MCF 10A (cell line): ENCODE data around the gene XXYLT1. TPM values are rescaled to one million over a fixed set of nuclear protein-coding genes. Genes with fewer than 3 reads are reported as not detected.

ENCODE experiments used
- BruUV-seq: library from RNA; stranded (reverse); fragments of 400-500 nt; replicated peaks from 2 replicates; lab custom pipeline; 2021; lab: Mats Ljungman, UMichigan
- CTCF ChIA-PET: fragments of 300-600 bp; sonication (Branson Sonifier 250); formaldehyde crosslinking; extraction: SDS; loops from one replicate; lab custom pipeline; 2021; ENCODE audit warnings: antibody characterized with exemption, inconsistent platforms; lab: Yijun Ruan, JAX
- POLR2A ChIA-PET: fragments of 300-600, 350-650 bp; sonication (Branson Sonifier 250); formaldehyde crosslinking; extraction: SDS; loops from one replicate; lab custom pipeline; 2020; ENCODE audit warnings: antibody characterized with exemption, inconsistent platforms; lab: Yijun Ruan, JAX
- DNase-seq: peaks from one replicate; pipeline ENCODE4 v3.0.0-alpha.2; 2018; ENCODE audit not compliant: unreplicated experiment
- H3K27ac Mint-ChIP-seq: one replicate; pipeline ENCODE4 v1.8.0; 2022; ENCODE audit warnings: mild to moderate bottlenecking, low read depth, mixed read lengths; ENCODE audit not compliant: unreplicated experiment
- H3K27me3 Mint-ChIP-seq: one replicate; pipeline ENCODE4 v1.8.0; 2022; ENCODE audit warnings: mixed read lengths; ENCODE audit not compliant: insufficient read depth, unreplicated experiment
- H3K36me3 Mint-ChIP-seq: one replicate; pipeline ENCODE4 v1.8.0; 2022; ENCODE audit warnings: mild to moderate bottlenecking, moderate library complexity, mixed read lengths; ENCODE audit not compliant: insufficient read depth, unreplicated experiment
- H3K4me1 Mint-ChIP-seq: one replicate; pipeline ENCODE4 v1.8.0; 2022; ENCODE audit warnings: mixed read lengths; ENCODE audit not compliant: insufficient read depth, unreplicated experiment
- H3K4me3 Mint-ChIP-seq: one replicate; pipeline ENCODE4 v1.8.0; 2022; ENCODE audit warnings: mild to moderate bottlenecking, moderate library complexity, mixed read lengths; ENCODE audit not compliant: unreplicated experiment
- H3K9me3 Mint-ChIP-seq: one replicate; pipeline ENCODE4 v1.8.0; 2022; ENCODE audit warnings: mixed read lengths; ENCODE audit not compliant: unreplicated experiment
- intact Hi-C: fragments of 100-400 bp; cut with micrococcal nuclease; formaldehyde crosslinking; loops from 2 replicates; pipeline ENCODE4 v1.14.1; 2022
- total RNA-seq: library from RNA; stranded (reverse); gene quantifications from 2 replicates; pipeline ENCODE4 v1.2.3, GENCODE V29; 2022
- TF ChIP-seq, protein P1 (sequence below): fragments of 200-600 bp; IDR thresholded peaks from one replicate; pipeline ENCODE4 v1.8.0; 2022; ENCODE audit warnings: antibody characterized with exemption, mild to moderate bottlenecking; ENCODE audit not compliant: unreplicated experiment

XXYLT1 gene
- total RNA-seq, 1 experiment from 2014 or later = 10.0 TPM

DNA sequence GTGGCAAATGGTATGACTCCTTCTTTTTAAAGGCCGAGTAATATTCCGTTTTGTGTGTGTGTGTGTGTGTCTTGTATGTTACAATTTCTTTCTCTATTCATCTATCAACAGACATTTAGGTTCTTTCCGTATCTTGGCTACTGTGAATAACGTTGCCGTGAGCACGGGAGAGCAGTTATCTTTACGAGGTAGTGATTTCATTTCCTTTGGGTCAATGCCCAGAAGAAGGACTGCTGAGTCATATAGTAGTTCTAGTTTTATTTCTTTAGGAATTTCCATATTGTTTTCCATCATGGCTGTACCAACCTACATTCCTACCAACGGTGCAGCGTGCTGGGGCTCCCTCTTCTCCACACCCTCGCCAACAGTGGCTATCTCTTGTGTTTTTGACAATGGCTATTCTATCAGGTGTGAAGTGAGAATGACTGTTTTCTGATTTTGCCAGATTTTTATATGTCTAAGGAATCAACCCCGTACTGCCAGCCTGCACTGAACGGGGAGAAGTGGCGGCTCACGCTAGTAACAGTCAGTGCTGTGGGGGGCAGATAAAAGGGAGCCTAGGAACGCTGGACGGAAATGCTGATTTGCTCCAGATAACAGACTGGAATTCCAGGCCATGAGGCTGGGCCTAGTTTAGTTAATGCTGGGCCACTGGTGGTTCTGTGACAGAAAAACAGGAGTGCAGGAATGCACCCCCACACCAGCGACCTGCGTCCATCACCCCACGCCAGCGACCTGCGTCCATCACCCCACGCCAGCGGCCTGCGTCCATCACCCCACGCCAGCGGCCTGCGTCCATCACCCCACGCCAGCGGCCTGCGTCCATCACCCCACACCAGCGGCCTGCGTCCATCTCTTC is 168.1 kb downstream of the XXYLT1 start:
- no TSS peak for BruUV-seq
- Mint-ChIP-seq H3K27ac (peak overlapping the region; percentile 93), H3K36me3 (peaks cover 11% of the 10 kb centered on the region), H3K4me3 (no peak overlapping the region), H3K4me1 (peaks cover 31% of the 10 kb centered on the region), H3K9me3 (no peaks in the 10 kb centered on the region), H3K27me3 (no peaks in the 10 kb centered on the region)
- CTCF ChIA-PET = no interaction called here
- TF ChIP-seq, protein P1, sequence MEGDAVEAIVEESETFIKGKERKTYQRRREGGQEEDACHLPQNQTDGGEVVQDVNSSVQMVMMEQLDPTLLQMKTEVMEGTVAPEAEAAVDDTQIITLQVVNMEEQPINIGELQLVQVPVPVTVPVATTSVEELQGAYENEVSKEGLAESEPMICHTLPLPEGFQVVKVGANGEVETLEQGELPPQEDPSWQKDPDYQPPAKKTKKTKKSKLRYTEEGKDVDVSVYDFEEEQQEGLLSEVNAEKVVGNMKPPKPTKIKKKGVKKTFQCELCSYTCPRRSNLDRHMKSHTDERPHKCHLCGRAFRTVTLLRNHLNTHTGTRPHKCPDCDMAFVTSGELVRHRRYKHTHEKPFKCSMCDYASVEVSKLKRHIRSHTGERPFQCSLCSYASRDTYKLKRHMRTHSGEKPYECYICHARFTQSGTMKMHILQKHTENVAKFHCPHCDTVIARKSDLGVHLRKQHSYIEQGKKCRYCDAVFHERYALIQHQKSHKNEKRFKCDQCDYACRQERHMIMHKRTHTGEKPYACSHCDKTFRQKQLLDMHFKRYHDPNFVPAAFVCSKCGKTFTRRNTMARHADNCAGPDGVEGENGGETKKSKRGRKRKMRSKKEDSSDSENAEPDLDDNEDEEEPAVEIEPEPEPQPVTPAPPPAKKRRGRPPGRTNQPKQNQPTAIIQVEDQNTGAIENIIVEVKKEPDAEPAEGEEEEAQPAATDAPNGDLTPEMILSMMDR = no peak
- intact Hi-C loops = loop anchor here (1.0 to 10.0 kb wide), 2 partner anchors 98 to 232 kb away; no protein-coding TSS in a partner anchor
- peak; percentile 93 for DNase-seq
- POLR2A ChIA-PET = no interaction called here

DNA sequence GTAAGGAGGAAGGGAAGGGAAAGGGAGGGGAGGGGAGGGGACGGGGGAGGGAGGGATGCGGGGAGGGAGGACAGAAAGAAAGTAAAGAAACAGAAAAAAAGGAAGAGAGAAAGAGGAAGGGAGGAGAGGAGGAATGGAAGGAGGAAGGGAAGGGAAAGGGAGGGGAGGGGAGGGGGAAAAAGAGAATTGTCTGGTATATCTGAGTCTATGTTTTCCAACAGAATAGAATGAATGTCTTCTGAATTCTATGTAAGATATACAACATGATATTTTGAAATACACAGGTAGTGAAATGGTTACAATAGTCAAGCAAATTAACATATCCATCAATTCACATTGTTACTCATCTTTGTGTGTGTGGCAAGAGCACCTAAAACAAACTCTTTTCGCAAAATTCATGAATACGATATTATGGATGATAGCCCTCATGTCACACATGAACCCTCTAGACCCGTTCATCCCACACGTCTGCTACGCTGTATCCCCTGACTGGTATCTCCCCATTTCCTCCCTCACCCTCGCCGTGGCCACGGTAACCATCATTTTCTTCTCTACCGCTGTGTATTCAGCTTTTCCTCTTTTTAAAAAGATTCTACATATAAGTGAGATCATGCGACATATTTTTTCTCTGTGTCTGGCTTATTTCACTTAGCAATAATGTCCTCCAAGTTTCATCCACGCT is 168.9 kb downstream of the XXYLT1 start:
- CTCF ChIA-PET = no interaction called here
- intact Hi-C loops = loop anchor here (1.0 to 10.0 kb wide), 2 partner anchors 97 to 231 kb away; no protein-coding TSS in a partner anchor
- H3K9me3 Mint-ChIP-seq = no peaks in the 10 kb centered on the region
- TF ChIP-seq, protein P1 = no peak
- no peak for DNase-seq
- H3K27me3 Mint-ChIP-seq = no peaks in the 10 kb centered on the region
- H3K36me3 Mint-ChIP-seq = peaks cover 13% of the 10 kb centered on the region
- H3K4me3 Mint-ChIP-seq = no peak overlapping the region
- no TSS peak for BruUV-seq
- peaks cover 38% of the 10 kb centered on the region for H3K4me1 Mint-ChIP-seq
- POLR2A ChIA-PET = no interaction called here
- H3K27ac Mint-ChIP-seq = peak overlapping the region; percentile 93

GRCh38 chr3:195101001-195101583 is 169.9 kb downstream of the XXYLT1 start:
- intact Hi-C loops = loop anchor here (10.0 kb wide), 1 partner anchor 96 kb away; no protein-coding TSS in a partner anchor
- H3K27ac Mint-ChIP-seq = peak overlapping the region; percentile 92
- TF ChIP-seq, protein P1 = no peak
- BruUV-seq = no TSS peak
- H3K4me1 Mint-ChIP-seq = peaks cover 34% of the 10 kb centered on the region
- H3K36me3 Mint-ChIP-seq = peaks cover 13% of the 10 kb centered on the region
- CTCF ChIA-PET = no interaction called here
- peak; percentile 77 for DNase-seq
- POLR2A ChIA-PET = interaction anchor here (0.6 to 1.2 kb wide), 2 partner anchors 230 to 420 kb away, joined by 3 to 4 read pairs; no protein-coding TSS in a partner anchor
- no peaks in the 10 kb centered on the region for H3K27me3 Mint-ChIP-seq
- no peak overlapping the region for H3K4me3 Mint-ChIP-seq
- H3K9me3 Mint-ChIP-seq = no peaks in the 10 kb centered on the region
